ENCODE data around the gene RNF121.

Gene RNF121

DNA sequence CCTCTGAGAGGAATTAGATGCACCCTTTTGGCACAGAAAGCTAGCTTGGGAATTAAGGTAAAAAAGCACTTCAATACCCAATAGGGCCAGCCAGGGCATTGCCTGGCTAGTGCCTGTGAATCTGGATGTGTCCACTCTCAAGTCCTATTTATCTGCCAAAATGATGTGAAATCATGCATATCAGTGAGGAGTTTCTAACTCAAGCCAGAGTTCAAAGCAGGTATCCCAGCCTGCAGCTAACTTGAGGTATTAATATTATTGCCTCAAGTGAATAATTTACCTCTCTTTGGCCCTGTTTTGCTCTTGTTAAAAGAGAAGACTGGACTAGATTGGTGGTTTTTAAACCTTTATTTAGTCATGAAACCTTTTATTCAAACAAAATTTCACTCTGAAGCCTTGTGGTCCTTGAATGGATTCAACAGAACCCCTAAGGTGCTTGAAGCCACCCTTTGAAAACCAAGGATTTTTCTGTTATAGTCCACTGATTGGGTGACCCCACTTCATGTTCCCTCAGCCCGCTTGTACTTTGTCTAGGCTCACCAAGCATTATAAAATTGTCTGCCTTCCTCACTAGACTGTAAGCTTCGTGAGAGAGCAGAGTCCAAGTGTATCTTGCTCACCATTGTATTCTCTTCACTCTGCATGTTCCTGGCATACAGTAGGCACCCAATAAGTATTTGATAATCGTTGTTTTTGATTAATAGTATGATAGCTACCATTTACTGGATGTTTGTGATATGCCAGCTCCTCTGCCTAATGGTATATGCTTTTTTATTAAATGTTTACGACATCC lies 4.5 kb downstream of the RNF121 start:
- FAIRE-seq, result peak; percentile 21
- no peak for DNase-seq (ENCODE audit: insufficient read length, low spot score)

DNA sequence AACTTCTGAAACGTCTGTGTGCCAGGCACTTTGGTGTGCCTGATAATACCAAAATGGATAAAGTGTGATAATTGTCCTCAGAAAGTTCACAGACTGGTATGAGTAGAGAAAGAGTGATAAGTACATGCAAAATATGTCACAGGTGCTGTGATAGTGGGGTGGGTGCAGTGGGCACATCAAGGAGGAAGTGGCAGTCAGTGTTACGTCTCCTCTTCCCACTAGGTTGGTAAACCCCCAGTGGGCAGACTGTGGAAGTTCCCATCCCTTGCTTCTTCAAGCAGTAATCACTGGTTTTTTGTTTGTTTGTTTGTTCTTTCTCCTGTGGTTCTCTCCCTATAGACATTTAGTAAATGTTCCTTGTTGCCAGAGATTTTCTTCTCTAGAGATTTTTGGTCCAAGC lies 5.4 kb downstream of the RNF121 start:
- peak; percentile 68 for FAIRE-seq
- DNase-seq (ENCODE audit: insufficient read length, low spot score), result no peak

DNA sequence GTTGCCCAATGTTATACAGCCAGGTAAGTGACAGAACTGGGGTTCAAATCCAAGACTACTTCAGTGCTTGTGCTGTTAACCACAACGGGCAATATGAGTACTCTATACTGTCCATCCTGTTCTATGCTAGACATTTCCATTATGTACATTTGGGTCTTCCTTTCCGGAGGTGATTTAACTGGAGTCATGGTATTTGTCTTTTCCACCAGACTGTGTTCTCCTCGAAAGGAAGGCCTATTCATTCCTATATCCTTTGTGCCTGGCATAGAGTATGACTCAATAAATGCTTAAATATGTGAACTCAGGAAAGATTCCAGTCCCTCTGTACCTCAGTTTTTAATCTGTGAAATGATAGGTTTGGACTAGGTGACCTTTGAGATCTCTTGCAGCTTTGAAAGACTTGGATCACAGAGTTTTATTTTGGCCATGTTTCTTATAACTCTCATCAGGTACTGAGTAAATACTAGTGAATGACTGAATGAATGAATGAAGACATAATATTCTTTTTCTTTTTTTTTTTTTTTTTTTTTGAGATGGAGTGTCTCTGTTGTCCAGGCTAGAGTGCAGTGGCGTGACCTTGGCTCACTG lies 6.6 kb downstream of the RNF121 start:
- FAIRE-seq, result no peak
- DNase-seq (ENCODE audit: insufficient read length, low spot score), result no peak

DNA sequence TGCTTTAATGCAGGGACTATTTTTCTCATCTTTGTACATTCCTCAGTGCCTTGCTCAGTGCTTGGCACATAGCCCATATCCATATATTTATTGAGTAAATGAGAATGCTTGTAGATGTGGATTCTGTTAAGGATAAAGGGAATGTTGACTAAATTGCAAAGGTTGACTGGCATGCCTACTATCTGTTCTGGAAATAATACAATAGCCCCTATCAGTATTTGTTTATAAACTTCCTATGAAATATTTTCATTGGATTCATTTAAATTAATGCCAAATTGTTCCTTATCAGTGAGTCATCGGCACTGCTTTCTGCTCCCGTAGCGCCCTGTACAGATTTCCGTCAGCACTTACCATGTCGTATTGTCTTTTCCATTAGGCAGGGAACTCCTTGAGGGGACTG lies 8.0 kb downstream of the RNF121 start:
- FAIRE-seq (no peak), DNase-seq (ENCODE audit: insufficient read length, low spot score) (no peak)

DNA sequence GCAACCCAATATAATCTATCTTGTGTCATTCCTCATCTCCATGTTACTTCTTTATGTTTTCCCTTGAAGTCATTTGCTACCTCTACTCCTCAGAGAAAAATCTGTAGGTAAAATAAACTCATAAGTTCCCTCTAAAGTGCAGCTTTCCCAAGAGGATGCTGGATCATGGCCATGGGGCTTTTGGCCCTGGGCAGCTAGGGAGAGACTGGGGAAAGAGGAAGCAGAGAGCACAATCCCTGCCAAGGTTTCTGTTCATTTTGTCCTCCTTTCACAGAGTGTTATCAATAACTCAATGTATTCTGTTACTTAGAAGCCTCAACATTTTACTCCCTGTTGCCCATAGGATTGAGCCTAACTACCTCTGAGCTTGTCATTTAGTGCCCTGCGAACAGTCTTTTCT lies 9.0 kb downstream of the RNF121 start:
- FAIRE-seq (no peak), DNase-seq (ENCODE audit: insufficient read length, low spot score) (no peak)

DNA sequence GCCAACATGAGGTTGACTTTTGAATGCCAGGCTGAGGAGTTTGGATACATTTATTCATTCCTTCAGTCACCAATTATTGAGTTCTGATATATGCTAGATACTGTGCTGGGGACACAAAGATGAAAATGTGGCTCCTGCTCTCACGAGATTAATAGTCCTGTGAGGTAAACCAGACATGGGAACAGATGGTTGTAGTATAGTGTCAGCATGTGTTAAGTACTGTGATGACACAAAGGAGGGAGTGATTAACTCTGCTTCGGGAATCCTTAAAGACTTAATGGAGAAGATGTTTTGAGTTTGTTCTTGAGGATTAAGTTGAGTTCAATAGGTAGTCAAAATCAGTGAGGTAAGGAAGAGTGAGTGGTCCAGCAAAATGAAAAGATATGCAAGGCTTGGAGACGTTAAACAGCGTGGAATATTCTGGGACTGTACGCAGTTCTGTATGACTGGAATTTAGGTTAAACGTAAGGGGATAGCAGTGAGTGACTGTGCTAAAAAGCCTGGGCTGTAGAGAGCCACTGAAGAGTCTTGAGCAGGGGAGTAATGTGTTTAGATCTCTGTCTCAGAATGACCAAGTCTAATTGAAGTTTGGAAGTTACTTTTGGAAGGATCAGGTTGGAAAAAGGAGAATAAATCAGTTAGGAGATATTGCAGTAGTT lies 11.8 kb downstream of the RNF121 start:
- FAIRE-seq (no peak), DNase-seq (ENCODE audit: insufficient read length, low spot score) (no peak)

DNA sequence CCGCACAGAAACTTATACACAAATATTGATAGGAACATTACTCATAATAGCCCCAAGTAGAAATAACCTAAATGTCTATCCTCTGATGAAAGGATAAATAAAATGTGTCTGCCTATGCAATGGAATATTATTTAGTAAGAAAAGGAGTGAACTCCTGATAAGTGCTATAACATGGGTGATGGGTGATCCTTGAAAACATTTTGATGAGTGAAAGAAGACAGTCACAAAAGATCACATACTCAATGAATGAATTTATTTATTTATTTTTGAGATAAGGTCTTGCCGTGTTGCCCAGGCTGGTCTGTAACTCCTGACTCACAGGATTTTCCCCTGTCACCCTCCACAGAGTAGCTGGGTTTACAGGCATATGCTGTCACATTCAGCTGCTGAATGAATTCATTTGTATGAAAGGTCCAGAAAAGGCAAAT lies 17.3 kb downstream of the RNF121 start:
- FAIRE-seq, result no peak
- DNase-seq (ENCODE audit: insufficient read length, low spot score), result no peak

DNA sequence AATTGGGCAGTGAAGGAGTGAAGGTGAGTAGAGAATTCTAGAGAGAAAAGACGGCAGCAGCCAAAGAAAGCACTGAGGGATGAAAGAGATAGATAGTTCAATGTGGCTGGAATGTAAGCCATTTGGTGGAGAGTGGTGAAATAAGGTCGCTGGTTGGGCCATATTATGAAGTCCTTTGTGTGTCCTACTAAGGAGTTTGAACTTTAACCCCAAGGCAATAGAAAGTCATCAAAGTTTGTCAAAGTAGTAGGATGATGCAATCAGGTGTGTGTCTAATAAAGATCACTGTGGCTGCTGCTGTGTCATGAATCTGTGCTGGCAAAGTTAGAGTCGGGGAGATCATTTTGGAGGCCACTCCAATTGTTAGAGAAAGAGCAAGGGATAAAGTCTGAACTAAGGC lies 18.7 kb downstream of the RNF121 start:
- DNase-seq (ENCODE audit: insufficient read length, low spot score) (no peak), FAIRE-seq (peak; percentile 51)

DNA sequence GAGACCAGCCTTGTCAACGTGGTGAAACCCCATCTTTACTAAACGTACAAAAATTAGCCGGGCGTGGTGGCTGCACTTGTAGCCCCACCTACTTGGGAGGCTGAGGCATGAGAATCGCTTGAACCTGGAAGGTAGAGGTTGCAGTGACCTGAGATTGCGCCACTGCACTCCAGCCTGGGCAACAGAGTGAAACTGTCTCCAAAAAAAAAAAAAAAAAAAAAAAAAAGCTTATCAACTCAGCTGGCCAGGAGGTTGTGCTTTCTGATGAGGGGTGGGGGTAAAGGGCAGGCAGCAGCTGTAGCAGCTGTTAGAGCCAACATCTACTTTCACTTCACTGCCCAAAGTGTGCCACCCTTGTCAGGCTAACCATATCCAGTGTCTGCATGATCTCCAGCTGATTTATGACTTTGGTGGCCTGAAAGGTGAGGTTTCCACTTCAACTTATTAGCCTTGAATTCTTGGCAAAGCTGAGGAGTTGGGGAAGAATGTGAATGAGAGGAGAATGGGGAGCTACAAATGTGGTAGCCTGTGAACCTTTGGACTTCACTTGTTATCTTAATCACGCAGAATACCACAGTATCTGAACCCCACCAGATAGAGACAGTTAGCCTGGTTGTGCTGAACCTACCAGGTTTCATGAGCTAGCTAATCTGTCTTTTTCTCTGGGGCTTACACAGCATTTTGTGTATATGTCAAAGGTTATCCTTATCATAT lies 19.6 kb downstream of the RNF121 start:
- FAIRE-seq, result no peak
- no peak for DNase-seq (ENCODE audit: insufficient read length, low spot score)

DNA sequence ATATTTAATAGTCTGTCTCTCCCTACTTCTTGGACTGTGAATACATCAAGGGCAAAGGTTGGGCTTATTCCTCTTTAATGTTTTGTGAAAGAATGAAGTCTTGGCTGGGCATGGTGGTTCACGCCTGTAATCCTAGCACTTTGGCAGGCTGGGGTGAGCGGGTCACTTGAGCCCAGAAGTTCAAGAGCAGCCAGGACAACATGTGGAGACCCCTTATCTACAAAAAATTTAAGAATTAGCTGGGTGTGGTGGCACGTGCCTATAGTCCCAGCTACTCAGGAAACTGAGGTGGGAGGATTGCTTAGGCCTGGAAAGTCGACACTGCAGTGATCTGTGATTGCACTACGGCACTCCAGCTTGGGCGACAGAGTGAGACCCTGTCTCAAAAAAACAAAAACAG lies 20.2 kb downstream of the RNF121 start:
- DNase-seq (ENCODE audit: insufficient read length, low spot score) (no peak), FAIRE-seq (no peak)

DNA sequence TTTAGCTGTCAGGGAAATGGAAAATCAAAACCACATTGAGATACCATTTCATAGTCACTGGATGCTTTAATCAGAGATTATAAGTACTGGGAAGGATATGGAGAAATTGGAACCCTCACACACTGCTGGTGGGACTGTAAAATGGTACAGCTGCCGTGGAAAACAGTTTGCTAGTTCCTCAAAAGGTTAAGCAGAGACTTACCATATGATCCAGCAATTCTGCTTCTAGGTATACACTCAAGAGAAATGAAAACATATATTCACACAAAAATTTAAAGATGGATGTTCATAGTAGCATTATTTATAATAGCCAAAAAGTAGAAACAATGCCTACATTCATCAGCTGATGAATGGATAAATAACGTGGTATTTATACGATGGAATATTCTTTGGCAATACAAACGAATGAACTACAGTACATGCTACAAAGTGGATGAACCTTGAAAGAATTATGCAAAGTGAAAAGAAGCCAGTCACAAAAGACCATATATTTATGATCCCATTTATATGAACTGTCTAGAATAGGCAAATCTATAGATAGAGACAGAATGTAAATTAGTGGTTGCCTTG lies 23.0 kb downstream of the RNF121 start:
- DNase-seq (ENCODE audit: insufficient read length, low spot score) (no peak), FAIRE-seq (no peak)

DNA sequence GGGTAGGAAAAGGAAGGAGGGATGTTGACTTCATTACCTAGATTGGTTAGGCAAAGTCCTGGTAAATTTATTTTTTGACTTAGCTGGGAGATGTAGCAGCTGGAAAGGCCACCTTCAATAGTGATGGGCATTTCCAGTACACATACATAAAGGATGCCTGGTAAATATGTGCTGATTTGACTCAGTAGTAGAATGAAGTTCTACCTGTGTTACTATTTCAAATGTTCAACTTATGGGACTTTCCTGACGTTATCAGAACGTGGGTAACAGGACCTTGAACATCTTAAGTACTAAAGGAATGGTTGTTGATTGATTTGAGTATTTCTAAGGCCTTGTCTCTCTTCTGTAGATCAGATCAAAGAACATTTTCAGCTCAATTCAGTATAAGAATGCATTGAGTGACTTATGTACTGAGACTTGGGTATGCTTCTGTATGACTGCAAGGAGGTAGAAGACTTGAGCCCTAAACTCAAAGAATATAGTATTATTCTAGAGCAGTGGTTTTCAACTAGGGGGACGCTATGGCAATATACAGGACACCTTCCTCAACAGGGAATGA lies 27.1 kb downstream of the RNF121 start:
- DNase-seq (ENCODE audit: insufficient read length, low spot score) (no peak), FAIRE-seq (no peak)

DNA sequence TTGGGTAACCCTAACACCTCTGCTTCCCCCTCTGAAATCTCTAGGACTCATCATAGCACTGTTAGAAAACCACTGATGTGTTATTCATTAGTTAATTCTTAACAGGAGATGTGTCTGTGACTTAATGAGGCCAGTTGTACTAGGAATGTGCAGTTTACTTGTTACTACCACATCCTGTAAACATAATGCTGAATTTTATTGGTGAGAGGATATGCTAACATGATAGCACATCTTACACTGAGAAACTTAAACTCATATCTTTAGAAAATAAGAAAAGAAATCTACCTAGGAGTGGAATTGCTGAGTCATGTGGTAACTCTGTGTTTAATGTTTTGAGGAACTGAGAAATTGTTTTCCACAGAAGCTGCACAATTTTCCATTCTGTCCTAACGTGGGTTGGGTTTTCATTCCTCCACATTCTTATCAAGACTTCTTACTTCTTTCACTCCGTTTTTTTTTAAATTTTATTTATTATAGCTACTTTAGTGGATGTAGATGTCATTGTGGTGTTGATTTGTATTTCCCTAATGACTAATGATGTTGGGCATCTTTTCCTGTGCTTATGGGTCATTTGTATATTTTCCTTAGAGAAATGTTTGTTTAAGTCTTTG lies 33.7 kb downstream of the RNF121 start:
- DNase-seq (ENCODE audit: insufficient read length, low spot score), result peak; percentile 14
- peak; percentile 85 for FAIRE-seq

DNA sequence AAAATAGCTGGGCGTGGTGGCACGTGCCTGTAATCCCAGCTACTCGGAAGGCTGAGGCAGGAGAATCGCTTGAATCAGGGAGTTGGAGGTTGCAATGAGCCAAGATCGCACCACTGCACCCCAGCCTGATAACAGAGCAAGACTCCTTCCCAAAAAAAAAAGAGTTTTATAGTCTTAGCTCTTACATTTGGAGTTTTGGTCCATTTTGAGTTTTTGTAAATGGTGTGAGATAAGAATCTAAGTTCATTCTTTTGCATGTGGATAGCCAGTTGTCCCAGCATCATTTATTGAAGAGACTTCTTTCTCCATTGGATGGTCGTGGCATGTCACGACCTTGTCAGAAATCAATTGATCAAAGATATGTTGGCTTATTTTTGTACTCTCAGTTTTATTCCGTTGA lies 34.6 kb downstream of the RNF121 start:
- FAIRE-seq, result no peak

DNA sequence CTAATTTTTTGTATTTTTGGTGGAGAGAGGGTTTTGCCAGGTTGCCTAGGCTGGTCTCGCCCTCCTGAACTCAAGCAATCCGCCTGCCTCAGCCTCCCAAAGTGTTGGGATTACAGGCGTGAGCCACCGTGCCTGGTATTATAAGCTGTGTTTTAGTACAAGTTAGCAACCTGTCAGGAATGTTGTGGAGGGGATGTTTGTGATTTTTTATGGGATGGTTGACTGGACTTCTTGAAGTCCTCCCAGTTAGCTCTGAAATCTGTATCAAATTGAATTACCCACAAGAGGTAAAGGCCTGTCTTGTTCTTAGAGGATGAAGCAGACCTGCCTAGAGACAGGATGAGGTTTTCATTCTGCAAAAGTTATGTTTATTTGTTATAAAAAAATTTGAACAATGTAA lies 35.8 kb downstream of the RNF121 start:
- DNase-seq (ENCODE audit: insufficient read length, low spot score), result no peak
- FAIRE-seq, result no peak

More for the DNA sequence above, 34.6 kb downstream of the RNF121 start:
- DNase-seq (ENCODE audit: insufficient read length, low spot score), result no peak

DNA sequence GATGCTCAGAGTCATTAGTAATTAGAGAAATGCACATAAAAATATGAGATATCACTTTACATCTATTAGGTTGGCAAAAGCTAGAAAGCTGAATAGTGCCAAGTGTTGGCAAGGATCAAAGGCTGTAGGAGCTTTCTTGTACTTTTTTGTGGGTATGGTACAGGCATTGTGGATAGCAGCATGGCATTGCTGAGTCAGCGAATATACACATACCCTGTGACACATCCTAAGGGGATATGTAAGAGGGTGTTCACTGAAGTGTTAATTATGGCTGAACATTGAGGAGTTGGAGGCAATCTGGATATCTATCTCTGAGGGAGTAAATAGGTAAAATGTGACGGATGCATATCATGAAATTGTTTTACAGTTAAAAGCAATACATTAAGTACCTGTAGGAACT lies 42.8 kb downstream of the RNF121 start:
- DNase-seq (ENCODE audit: insufficient read length, low spot score), result no peak
- no peak for FAIRE-seq

DNA sequence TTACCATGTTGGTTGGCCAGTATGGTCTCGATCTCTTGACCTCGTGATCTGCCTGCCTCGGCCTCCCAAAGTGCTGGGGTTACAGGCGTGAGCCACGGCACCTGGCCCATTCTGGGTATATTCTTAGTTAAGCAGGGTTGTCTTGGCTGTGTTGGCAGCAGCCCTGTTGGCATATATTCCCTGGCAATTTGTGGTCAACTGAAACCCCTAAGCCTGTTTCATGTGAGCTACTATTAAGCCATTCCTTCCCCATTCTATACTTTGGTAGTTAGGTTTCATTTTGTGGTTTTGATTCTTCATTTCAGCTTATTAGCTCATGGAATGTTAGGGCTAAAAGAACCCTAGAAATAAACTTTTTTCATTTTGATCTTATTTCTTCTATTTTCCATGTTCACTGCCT lies 47.7 kb downstream of the RNF121 start:
- FAIRE-seq, result no peak

DNA sequence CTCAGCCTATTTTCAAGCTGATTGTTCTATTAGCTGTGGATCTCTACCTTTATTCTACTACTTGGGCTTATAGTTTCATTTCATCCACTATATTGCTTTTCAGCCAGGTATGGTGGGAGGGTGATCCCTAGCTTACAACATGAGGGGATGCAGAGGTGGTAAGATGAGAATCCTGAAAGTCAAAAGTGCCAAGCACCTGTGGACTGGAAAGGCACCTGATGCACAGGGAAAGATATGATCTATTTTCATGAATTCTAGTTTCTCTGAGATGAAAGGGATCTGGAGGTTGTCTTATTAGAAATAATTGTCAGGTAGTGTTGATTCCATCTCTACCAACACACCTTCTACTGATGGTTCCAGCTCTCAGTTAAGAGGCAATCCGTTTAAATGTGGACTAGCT lies 48.2 kb downstream of the RNF121 start:
- FAIRE-seq (no peak), DNase-seq (ENCODE audit: insufficient read length, low spot score) (no peak)

More for the DNA sequence above, 47.7 kb downstream of the RNF121 start:
- no peak for DNase-seq (ENCODE audit: insufficient read length, low spot score)

DNA sequence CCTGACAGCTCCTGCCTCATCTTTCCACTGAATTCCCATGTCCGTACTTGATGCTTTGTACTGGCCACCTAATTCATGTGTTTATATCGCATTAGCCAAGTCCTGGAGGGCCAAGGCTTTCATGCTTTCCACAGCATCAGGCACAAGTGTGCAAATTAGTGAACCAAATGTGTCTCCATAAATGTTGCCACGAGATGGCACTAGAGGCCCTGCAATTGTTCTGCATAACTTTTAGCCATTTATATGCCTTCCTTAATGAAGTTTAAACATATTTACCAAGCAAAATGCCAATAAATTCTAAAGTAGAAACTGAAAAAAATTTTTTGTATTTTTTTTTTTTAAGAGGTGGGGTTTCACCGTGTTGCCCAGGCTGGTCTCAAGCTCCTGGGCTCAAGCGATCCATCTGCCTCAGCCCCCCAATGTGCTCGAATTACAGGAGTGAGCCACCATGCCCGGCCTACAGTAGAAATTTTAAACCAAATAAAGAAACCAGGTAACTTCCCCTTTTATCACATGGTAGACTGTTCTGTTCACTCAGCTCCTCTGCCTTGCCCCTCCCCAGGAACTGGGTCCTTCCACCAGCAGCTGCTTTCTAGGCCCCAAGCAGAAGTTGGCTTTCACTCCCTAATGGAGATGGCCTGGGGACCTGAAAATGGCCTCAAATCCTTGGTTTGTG lies 49.0 kb downstream of the RNF121 start:
- FAIRE-seq (peak; percentile 66), DNase-seq (ENCODE audit: insufficient read length, low spot score) (no peak)

DNA sequence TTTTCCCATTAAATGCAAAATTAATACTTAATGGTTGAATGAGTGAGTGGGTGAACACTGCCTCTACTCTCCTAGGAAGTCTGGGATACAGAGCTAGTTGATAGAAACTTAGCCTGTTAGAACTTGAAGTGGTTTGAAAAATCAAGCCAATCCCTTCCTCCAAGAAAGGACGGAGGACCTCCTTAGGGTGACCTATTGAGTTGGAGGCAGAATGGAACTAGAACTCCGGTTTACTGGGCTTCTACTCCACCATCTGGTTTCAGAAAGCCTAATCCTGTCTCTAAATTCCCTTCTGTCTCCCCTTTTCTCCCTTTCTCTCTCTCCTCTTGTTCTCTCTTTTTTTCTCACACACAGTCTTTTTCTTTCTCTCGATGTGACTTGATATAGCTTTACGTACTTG lies 50.2 kb downstream of the RNF121 start:
- FAIRE-seq, result no peak

More for the DNA sequence above, 50.2 kb downstream of the RNF121 start:
- DNase-seq (ENCODE audit: insufficient read length, low spot score), result no peak
